SK-N-SH (cell line): ENCODE data around the gene GLG1. TPM values are rescaled to one million over a fixed set of nuclear protein-coding genes. Genes with fewer than 3 reads are reported as not detected.

Experiments used
- CTCF ChIA-PET: fragments of 300-600, 350-600 bp; formaldehyde crosslinking; extraction: SDS; loops from one replicate; lab custom pipeline; 2021; lab: Yijun Ruan, JAX
- POLR2A ChIA-PET: fragments of 350-600 bp; sonication (Branson Sonifier 250); formaldehyde crosslinking; extraction: SDS; loops from one replicate; lab custom pipeline; 2020; ENCODE audit warnings: antibody characterized with exemption, inconsistent platforms; lab: Yijun Ruan, JAX
- DNase-seq: peaks from one replicate; pipeline ENCODE4 v3.0.0; 2012
- H2AFZ ChIP-seq: fragments of 200-600 bp; sonication (generic); 2 replicates; pipeline ENCODE4 v1.8.1; 2016; ENCODE audit warnings: antibody characterized with exemption, mild to moderate bottlenecking, low read depth
- H3F3A ChIP-seq: fragments of 200-600 bp; sonication (generic); replicated peaks from 2 replicates; pipeline ENCODE3; 2016; ENCODE audit warnings: antibody characterized with exemption, mild to moderate bottlenecking; ENCODE audit not compliant: insufficient read depth
- H3K27ac ChIP-seq, 2 experiments: fragments of 200-500 bp in 1 of 2; fragments of 200-600 bp in 1 of 2; sonication (Bioruptor generic) in 1 of 2; sonication (generic), shearing (Covaris generic) in 1 of 2; 2 replicates each; pipeline versions ENCODE4 v1.5.1 to v1.6.1; 2014 to 2016; ENCODE audit warnings: low read depth in 2 of 2, inconsistent platforms in 1 of 2, low read length in 1 of 2, mild to moderate bottlenecking in 1 of 2, mixed read lengths in 1 of 2
- H3K27me3 ChIP-seq: fragments of 200-600 bp; sonication (generic), shearing (Covaris generic); 2 replicates; pipeline ENCODE4 v1.6.1; 2016; ENCODE audit warnings: mixed run types; ENCODE audit not compliant: insufficient read depth
- H3K36me3 ChIP-seq, 2 experiments: fragments of 200-500 bp in 1 of 2; fragments of 200-600 bp in 1 of 2; sonication (Bioruptor generic) in 1 of 2; sonication (generic) in 1 of 2; replicated peaks in 1 of 2; 2 replicates each; pipeline versions ENCODE3 to v1.5.1; 2014 to 2016; ENCODE audit warnings: low read length in 1 of 2, mild to moderate bottlenecking in 1 of 2; ENCODE audit not compliant: insufficient read depth in 2 of 2, control insufficient read depth in 1 of 2
- H3K4me1 ChIP-seq, 2 experiments: fragments of 200-500 bp in 1 of 2; fragments of 200-600 bp in 1 of 2; sonication (Bioruptor generic) in 1 of 2; sonication (generic), shearing (Covaris generic) in 1 of 2; 2 replicates each; pipeline versions ENCODE4 v1.5.1 to v1.6.1; 2014 to 2016; ENCODE audit warnings: low read depth in 1 of 2, low read length in 1 of 2, mixed run types in 1 of 2; ENCODE audit not compliant: insufficient read depth in 2 of 2, control insufficient read depth in 1 of 2
- H3K4me2 ChIP-seq: fragments of 200-600 bp; sonication (generic), shearing (Covaris generic); 2 replicates; pipeline ENCODE4 v1.6.1; 2017; ENCODE audit warnings: mixed run types
- H3K4me3 ChIP-seq, 2 experiments: fragments of 200-500 bp in 1 of 2; fragments of 200-600 bp in 1 of 2; sonication (Bioruptor generic) in 1 of 2; sonication (generic), shearing (Covaris generic) in 1 of 2; 2 replicates each; pipeline versions ENCODE4 v1.5.1 to v1.8.1; 2014 to 2016; ENCODE audit warnings: low read depth in 2 of 2, inconsistent platforms in 1 of 2, low read length in 1 of 2, mild to moderate bottlenecking in 1 of 2, mixed read lengths in 1 of 2, moderate library complexity in 1 of 2
- H3K79me2 ChIP-seq: fragments of 200-600 bp; sonication (generic); 2 replicates; pipeline ENCODE4 v1.8.1; 2017; ENCODE audit warnings: mild to moderate bottlenecking; ENCODE audit not compliant: insufficient read depth
- H3K9ac ChIP-seq: fragments of 200-600 bp; sonication (generic); 2 replicates; pipeline ENCODE4 v1.6.1; 2017; ENCODE audit warnings: mixed run types
- H3K9me2 ChIP-seq: fragments of 200-600 bp; sonication (generic); 2 replicates; pipeline ENCODE4 v1.6.1; 2017; ENCODE audit warnings: mixed run types
- H3K9me3 ChIP-seq: fragments of 200-600 bp; sonication (generic); 2 replicates; pipeline ENCODE4 v1.6.1; 2017; ENCODE audit warnings: mixed run types, mild to moderate bottlenecking, moderate library complexity
- H4K20me1 ChIP-seq: fragments of 200-600 bp; sonication (generic); 2 replicates; pipeline ENCODE4 v1.6.1; 2017; ENCODE audit warnings: mild to moderate bottlenecking, mixed run types; ENCODE audit not compliant: insufficient read depth
- ELF1 ChIP-seq: IDR thresholded peaks from 2 replicates; pipeline ENCODE4 v1.4.0; 2012
- EP300 ChIP-seq, 2 experiments: IDR thresholded peaks; 2 replicates each; pipeline versions ENCODE4 v1.4.0 to v1.6.1; 2012; ENCODE audit warnings: borderline replicate concordance in 1 of 2, low read depth in 1 of 2, low read length in 1 of 2
- FOSL2 ChIP-seq: IDR thresholded peaks from 2 replicates; pipeline ENCODE4 v1.4.0; 2012; ENCODE audit warnings: low read depth, mild to moderate bottlenecking, moderate library complexity, borderline replicate concordance
- FOXM1 ChIP-seq: IDR thresholded peaks from 2 replicates; pipeline ENCODE4 v1.4.0; 2012; ENCODE audit warnings: low read depth, mild to moderate bottlenecking
- GABPA ChIP-seq: IDR thresholded peaks from 2 replicates; pipeline ENCODE4 v1.4.0; 2012; ENCODE audit warnings: low read depth, mild to moderate bottlenecking
- JUND ChIP-seq: IDR thresholded peaks from 2 replicates; pipeline ENCODE4 v1.4.0; 2012
- MEF2A ChIP-seq: IDR thresholded peaks from 2 replicates; pipeline ENCODE4 v1.4.0; 2012; ENCODE audit warnings: low read depth, borderline replicate concordance
- MXI1 ChIP-seq: IDR thresholded peaks from 2 replicates; pipeline ENCODE4 v1.6.1; 2012; ENCODE audit warnings: mild to moderate bottlenecking, low read depth, low read length, improper control_type of control experiment
- NFIC ChIP-seq: IDR thresholded peaks from 2 replicates; pipeline ENCODE4 v1.4.0; 2012; ENCODE audit warnings: borderline replicate concordance
- NRF1 ChIP-seq: IDR thresholded peaks from 2 replicates; pipeline ENCODE4 v1.6.1; 2012; ENCODE audit warnings: low read depth, mild to moderate bottlenecking, low read length
- RAD21 ChIP-seq: IDR thresholded peaks from 2 replicates; pipeline ENCODE4 v1.6.1; 2012; ENCODE audit warnings: mild to moderate bottlenecking, low read length
- RCOR1 ChIP-seq: fragments of 150-350 bp; IDR thresholded peaks from 2 replicates; pipeline ENCODE4 v1.6.1; 2017; ENCODE audit warnings: antibody characterized with exemption, low read length
- RXRA ChIP-seq: IDR thresholded peaks from 2 replicates; pipeline ENCODE4 v1.4.0; 2012; ENCODE audit warnings: low read depth, mild to moderate bottlenecking, borderline replicate concordance
- SIN3A ChIP-seq: IDR thresholded peaks from 2 replicates; pipeline ENCODE4 v1.6.1; 2012; ENCODE audit warnings: low read depth, mild to moderate bottlenecking, low read length, moderate library complexity, borderline replicate concordance
- SMC3 ChIP-seq: IDR thresholded peaks from 2 replicates; pipeline ENCODE4 v1.6.1; 2012; ENCODE audit warnings: low read depth, low read length, improper control_type of control experiment
- TEAD4 ChIP-seq: IDR thresholded peaks from 2 replicates; pipeline ENCODE4 v1.4.0; 2012; ENCODE audit warnings: mild to moderate bottlenecking, borderline replicate concordance; ENCODE audit not compliant: insufficient read depth
- USF1 ChIP-seq: IDR thresholded peaks from 2 replicates; pipeline ENCODE4 v1.4.0; 2012; ENCODE audit warnings: low read depth, borderline replicate concordance
- YY1 ChIP-seq: IDR thresholded peaks from 2 replicates; pipeline ENCODE4 v1.4.0; 2012; ENCODE audit warnings: low read depth, mild to moderate bottlenecking
- WGBS: methylation state at CpG from one replicate; pipeline ENCODE4 v1.1.6; 2017; ENCODE audit warnings: low lambda C conversion rate; 5-methylcytosine and 5-hydroxymethylcytosine counted together
- polyA plus RNA-seq, 3 experiments: library from polyadenylated mRNA; depleted of rRNA; stranded (reverse); fragments of >200 nt; gene quantifications; 2 replicates each; pipeline ENCODE4 v1.2.3, GENCODE V29; 2012
- TF ChIP-seq, protein P1 (sequence below): IDR thresholded peaks from 2 replicates; pipeline ENCODE4 v1.4.0; 2012; ENCODE audit warnings: low read depth, borderline replicate concordance
- TF ChIP-seq, protein P2 (sequence below): fragments of 150-350 bp; IDR thresholded peaks from 2 replicates; pipeline ENCODE4 v1.6.1; 2016; ENCODE audit warnings: mild to moderate bottlenecking, low read depth, low read length
- TF ChIP-seq, protein P3 (sequence below): IDR thresholded peaks from 2 replicates; pipeline ENCODE4; 2012

Gene GLG1
- polyA plus RNA-seq, 1 of the 3 experiments (the other 2 are of a cell fraction), result 71.1 TPM

DNA sequence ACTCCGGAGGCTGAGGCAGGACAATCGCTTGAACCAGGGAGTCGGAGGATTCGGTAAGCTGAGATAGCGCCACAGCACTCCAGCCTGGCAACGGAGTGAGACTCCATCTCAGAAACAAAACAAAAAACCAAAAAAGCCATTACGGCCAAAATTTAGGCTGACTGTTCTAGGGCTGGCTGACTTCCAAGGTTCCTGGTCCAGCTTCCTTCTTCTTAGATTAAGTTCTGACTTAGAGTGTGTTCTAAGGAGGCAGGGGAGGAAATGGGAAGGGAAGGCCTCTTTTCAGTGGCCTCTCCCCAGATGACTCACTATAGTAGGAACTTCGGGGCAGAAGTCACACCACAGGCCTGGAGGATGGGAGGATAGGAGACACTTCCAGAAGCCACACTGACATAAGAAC lies 157.9 kb downstream of the GLG1 start (continued):
- TF ChIP-seq, protein P1, sequence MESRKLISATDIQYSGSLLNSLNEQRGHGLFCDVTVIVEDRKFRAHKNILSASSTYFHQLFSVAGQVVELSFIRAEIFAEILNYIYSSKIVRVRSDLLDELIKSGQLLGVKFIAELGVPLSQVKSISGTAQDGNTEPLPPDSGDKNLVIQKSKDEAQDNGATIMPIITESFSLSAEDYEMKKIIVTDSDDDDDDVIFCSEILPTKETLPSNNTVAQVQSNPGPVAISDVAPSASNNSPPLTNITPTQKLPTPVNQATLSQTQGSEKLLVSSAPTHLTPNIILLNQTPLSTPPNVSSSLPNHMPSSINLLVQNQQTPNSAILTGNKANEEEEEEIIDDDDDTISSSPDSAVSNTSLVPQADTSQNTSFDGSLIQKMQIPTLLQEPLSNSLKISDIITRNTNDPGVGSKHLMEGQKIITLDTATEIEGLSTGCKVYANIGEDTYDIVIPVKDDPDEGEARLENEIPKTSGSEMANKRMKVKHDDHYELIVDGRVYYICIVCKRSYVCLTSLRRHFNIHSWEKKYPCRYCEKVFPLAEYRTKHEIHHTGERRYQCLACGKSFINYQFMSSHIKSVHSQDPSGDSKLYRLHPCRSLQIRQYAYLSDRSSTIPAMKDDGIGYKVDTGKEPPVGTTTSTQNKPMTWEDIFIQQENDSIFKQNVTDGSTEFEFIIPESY, result peak; percentile 39; the same call in 1 of the 2 replicates
- peak in 1 of 2 experiments; percentile 41; a peak in 1 of 4 replicates for TF ChIP-seq EP300 (IDR thresholded peaks at IDR 0.05; ENCODE audit: borderline replicate concordance in 1 of 2, low read depth in 1 of 2, low read length in 1 of 2)
- TF ChIP-seq ELF1, result peak; percentile 25; the same call in 1 of the 2 replicates
- TF ChIP-seq YY1, result no peak
- peak; percentile 78 for TF ChIP-seq FOSL2
- 0 out of 2 replicates have a peak, but pooled peaks have one; percentile 33 for TF ChIP-seq GABPA
- TF ChIP-seq NFIC, result peak; percentile 66
- TF ChIP-seq TEAD4, result 0 out of 2 replicates have a peak, but pooled peaks have one; percentile 39
- TF ChIP-seq MEF2A, result no peak
- no peak for TF ChIP-seq NRF1

GRCh38 chr16:74447578-74447977 lies 159.3 kb downstream of the GLG1 start:
- Histone ChIP-seq H3K4me3 (no peak overlapping the region), H3K79me2 (no peaks in the 10 kb centered on the region), H3F3A (peaks cover 31% of the 10 kb centered on the region), H3K4me2 (no peak overlapping the region), H3K9ac (no peak overlapping the region), H3K9me2 (no peaks in the 10 kb centered on the region), H4K20me1 (no peaks in the 10 kb centered on the region), H3K9me3 (no peaks in the 10 kb centered on the region), H3K36me3 (peaks cover 16 to 17% of the 10 kb centered on the region in 2 experiments), H2AFZ (no peak overlapping the region), H3K27ac (no peak overlapping the region; a peak in 1 of 4 replicates), H3K4me1 (peaks cover 0 to 11% of the 10 kb centered on the region in 2 experiments; a peak in 2 of 4 replicates), H3K27me3 (no peaks in the 10 kb centered on the region)
- DNase-seq, result no peak
- TF ChIP-seq RAD21 (no peak), MXI1 (no peak), SMC3 (no peak), FOSL2 (no peak), RXRA (no peak), FOXM1 (no peak), SIN3A (no peak), EP300 (IDR thresholded peaks at IDR 0.05; ENCODE audit: borderline replicate concordance in 1 of 2, low read depth in 1 of 2, low read length in 1 of 2) (no peak), NRF1 (no peak), JUND (no peak), NFIC (no peak), RCOR1 (no peak), USF1 (no peak)
- TF ChIP-seq, protein P2, sequence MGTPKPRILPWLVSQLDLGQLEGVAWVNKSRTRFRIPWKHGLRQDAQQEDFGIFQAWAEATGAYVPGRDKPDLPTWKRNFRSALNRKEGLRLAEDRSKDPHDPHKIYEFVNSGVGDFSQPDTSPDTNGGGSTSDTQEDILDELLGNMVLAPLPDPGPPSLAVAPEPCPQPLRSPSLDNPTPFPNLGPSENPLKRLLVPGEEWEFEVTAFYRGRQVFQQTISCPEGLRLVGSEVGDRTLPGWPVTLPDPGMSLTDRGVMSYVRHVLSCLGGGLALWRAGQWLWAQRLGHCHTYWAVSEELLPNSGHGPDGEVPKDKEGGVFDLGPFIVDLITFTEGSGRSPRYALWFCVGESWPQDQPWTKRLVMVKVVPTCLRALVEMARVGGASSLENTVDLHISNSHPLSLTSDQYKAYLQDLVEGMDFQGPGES, result no peak
- TF ChIP-seq, protein P1, result no peak
- TF ChIP-seq, protein P3, sequence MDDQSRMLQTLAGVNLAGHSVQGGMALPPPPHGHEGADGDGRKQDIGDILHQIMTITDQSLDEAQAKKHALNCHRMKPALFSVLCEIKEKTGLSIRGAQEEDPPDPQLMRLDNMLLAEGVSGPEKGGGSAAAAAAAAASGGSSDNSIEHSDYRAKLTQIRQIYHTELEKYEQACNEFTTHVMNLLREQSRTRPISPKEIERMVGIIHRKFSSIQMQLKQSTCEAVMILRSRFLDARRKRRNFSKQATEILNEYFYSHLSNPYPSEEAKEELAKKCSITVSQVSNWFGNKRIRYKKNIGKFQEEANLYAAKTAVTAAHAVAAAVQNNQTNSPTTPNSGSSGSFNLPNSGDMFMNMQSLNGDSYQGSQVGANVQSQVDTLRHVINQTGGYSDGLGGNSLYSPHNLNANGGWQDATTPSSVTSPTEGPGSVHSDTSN, result no peak
- ChIA-PET CTCF (no interaction called here), POLR2A (no interaction called here)
- 99% methylated on average over 5 of the region's 5 CpGs for WGBS
